HG03521 (cell line): ENCODE measurements around the gene PMFBP1.

Experiments used
- ATAC-seq: cut with Tn5 transposase; IDR thresholded peaks from one replicate; pipeline ENCODE4 v1.9.1; 2021; ENCODE audit warnings: mild to moderate bottlenecking, moderate library complexity; ENCODE audit not compliant: unreplicated experiment

The PMFBP1 gene

GRCh38 chr16:72189865-72190371 lies 18.0 kb upstream of the PMFBP1 start:
- no peak for ATAC-seq

GRCh38 chr16:72188541-72188940 lies 16.6 kb upstream of the PMFBP1 start:
- no peak for ATAC-seq

GRCh38 chr16:72187551-72187950 lies 15.6 kb upstream of the PMFBP1 start:
- no peak for ATAC-seq

DNA sequence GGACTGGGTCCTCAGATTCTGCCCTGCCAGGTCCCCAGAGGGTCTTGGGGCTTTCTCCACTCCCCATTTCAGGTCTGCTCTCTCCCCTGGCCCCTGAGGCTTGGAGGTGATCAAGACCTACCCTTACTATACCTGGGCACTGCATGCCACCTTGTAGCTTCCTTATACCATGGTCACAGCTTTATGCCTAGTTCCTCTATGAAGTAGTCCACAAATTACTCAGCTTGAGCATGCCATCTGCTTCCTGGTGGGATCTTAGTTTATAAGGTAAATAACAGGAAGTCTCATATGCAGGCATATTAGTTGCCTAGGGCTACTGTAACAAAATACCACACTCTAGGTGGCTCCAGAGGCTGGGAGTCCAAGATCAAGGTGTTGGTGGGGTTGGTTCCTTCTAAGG lies 11.0 kb upstream of the PMFBP1 start:
- ATAC-seq, result no peak

DNA sequence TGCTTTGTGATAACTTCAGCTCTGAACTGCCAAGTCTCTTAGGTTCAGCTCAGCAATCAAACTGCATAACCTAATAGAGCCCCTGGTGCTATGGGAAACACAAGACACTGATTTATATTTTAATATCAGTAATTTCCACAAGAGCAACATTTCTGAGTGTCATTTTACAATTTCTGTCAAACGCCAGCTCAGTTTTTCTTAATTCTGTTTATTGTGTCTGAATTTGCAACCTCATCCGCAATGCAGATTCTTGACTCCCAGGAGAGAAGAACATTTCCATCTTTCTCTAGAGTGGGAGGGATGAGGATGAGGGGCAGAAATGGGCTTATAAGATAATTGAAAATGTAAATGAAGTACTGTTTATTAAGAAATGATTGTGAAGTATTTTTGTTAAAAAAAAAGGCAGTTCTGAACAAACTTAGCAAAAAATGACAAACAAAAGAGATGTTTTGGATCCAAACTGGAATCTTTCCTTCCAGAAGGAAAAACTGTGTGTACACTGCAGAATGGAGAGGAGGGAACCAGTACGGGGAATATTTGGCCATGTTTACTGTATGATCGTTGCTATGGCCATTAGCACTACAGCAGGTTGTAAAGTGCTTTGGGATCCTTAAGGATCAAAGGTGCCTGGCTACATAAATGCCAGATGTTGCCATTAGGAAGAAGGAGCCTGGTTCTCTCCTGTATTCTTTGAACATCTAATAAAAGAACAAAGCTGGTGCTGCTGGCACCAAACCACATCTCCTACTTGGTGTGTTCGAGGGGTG lies 7.4 kb upstream of the PMFBP1 start:
- ATAC-seq, result no peak

DNA sequence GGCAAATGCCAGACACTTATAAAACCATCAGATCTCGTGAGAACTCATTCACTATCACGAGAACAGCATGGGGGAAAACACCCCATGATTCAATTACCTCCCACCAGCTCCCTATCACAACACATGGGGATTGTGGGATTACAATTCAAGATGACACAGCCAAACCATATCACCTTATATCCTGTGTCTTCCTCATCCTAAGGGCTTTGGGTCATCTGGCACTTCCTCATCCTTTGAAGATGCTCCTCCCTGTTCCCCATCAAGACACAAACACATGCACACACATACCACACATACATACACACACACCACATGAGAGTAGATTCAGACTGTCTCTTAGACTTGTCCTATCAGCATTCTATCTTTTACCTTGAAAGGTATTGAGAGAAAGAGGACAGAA lies 2.8 kb upstream of the PMFBP1 start:
- ATAC-seq, result no peak

DNA sequence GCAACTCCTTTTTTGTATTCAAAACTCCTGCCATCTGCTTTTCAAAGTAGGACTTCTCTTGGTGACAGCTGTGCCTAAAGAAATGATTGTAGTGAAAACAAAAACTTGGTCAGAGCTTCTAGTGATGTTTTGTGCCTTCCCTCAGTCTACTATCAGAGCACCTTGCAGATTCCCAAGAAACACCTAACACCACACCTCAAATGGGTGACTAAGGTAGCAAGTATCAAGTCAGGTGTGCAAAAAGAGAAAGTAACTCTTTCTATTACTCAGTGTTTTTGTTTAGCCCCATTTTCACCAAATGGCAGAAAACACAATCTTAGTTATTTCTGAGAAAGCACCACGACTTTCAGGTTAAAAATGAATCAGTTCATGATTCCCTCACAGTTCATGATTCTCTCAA lies 2.0 kb upstream of the PMFBP1 start:
- ATAC-seq, result no peak

DNA sequence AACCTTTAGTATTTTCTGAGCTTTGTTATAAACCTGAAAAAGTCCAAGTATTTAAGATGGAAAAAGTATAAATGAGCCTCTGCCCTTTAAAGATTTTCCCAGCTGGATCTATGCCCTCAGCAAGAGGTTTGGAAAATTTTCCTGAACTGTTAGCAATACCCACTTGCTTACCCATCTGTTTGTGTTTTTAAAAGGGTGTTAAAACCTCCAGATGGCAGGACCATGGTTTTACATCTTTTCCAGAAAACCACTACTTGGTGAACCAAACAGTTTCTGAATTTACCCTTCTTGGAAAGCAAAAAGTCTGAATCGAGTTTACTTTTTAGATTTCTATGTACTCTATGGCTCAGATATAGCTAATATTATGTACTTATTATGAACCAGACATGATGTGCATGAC lies 719 bp downstream of the PMFBP1 start:
- no peak for ATAC-seq

- ATAC-seq, result no peak
These were observed 2.2 kb downstream of the PMFBP1 start for GRCh38 chr16:72169708-72170107.

DNA sequence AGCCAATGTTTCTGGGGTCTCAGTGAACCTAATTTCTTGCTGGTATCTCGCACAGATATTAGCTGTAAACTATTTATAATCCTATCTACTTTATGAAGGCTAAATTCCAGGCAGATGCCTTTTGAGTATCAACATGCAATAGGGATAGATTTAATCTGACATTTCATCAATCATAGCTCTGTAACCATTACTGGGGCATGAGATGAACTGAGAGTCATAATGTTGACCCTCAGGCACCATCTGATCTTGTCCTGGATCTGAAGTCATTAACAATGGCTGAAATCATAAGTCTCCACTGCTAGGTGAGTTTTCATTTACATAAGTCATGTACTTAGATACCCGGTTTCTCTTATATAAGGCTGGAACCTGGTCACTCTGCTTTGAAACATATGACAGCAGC lies 3.6 kb downstream of the PMFBP1 start:
- no peak for ATAC-seq

DNA sequence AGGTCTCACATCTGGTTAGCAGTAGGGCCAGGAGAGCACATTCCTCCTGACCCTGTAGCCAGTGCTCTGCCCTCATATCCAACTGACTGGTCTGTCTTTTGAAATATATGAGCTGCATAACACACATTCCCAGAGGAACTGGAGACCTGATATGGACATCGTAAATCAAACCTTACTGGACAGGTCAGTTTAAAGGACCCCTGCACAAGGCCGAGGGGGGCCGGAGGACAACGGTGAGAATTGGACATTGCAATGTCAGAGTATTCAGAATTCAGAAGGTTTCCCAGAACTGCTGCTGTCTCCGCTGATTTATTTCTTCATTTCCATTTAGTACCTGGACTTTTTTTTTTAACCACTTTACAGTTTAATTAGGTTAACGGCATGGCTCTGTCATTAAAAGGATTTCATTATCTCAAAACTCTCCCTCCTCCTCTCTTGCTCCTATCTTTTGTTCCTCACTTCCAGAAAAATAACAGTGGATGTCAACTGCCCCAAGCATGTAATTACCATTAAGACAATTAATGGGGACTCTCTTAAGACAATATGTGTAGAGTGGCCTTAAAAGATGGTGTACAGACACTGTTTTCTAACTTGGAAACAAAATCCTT lies 4.9 kb downstream of the PMFBP1 start:
- ATAC-seq, result no peak

DNA sequence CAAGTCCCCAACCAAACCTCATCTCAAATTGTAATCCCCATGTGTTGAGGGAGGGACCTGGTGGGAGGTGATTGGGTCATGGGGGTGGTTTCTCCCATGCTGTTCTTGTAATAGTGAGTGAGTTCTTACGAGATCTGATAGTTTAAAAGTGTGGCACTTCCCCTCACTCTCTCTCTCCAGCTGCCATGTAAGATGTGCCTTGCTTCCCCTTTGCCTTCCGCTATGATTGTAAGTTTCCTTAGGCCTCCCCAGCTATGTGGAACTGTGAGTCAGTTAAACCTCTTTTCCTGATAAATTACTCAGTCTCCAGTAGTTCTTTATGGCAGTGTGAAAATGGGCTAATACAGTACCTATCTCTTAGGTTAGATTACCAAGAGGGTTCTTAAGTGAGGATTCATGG lies 5.8 kb downstream of the PMFBP1 start:
- no peak for ATAC-seq

DNA sequence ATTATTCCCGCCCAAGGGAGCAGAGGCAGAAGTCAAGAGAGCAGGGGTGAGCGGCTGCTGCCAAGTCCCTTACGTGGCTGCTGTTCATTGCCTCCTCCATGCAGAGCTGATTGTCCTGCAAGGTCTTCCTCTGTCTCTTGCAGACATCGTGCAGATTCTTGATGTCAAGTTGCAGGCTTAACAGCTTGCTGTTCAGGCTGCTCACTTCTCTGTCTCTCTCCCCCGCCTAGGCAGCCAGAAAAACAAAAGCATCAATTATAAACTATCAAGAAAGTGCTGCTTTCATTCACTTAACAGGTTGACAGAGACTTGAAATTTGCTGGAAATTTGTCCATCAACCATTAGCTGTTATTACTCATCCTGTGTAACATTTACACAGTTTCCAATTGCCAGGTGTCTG lies 7.3 kb downstream of the PMFBP1 start:
- ATAC-seq, result no peak

DNA sequence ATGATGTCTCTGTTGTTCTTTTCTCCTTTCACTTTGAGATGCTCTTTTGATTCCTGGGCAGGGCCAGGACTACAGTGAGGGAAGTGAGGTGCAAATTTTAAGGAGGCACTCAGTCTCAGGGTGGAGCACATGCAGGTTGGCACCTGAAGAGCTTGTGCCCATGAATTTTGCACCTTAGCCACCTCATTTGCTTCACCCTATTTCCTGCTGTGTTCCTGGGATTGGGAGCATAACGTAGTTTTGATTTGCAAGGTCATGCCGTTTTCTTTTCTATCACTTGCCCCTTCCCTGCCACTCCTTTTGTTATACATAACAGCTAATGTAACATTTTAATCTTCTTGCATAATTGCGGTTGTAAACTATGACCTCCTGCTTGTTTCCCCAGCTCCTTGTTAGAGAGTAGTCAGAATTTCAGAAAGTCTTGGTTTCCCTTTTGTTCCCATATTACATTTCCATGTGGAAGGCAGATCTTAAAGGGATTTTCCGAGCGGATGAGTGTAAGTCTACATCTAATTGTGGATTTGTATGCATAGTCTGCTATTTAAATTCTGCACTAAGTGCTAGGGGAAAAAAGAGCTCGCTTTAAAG lies 9.8 kb downstream of the PMFBP1 start:
- no peak for ATAC-seq

GRCh38 chr16:72159801-72160200 lies 12.2 kb downstream of the PMFBP1 start:
- no peak for ATAC-seq

- no peak for ATAC-seq
These were observed 12.6 kb downstream of the PMFBP1 start for GRCh38 chr16:72159386-72159785.

- no peak for ATAC-seq
These were observed 22.1 kb downstream of the PMFBP1 start for GRCh38 chr16:72149676-72150464.

GRCh38 chr16:72142476-72142875 lies 29.5 kb downstream of the PMFBP1 start:
- no peak for ATAC-seq

GRCh38 chr16:72139908-72140307 lies 32.0 kb downstream of the PMFBP1 start:
- no peak for ATAC-seq

DNA sequence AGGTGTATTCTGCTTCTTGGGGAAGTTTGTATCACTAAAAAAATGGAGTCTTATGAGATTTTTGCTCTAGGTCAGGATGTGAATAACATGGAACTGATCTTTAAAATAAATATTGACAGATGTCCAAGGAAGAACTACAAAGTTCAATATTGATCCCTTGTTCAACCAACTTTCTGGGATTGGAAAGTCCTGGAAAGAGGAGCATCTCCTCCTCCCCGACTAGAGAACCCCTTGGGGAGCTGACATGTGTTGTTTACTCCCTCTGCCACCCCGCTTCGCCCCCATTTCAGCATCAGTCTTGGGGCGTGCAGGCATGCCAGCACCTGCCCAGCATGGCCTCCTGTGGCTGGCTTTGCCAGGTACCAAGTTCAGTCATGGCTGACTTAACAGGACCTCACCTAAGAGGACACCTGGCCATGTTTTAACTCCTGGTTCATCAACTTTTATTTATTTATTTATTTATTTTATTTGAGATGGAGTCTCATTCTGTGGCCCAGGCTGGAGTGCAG lies 33.8 kb downstream of the PMFBP1 start:
- no peak for ATAC-seq

DNA sequence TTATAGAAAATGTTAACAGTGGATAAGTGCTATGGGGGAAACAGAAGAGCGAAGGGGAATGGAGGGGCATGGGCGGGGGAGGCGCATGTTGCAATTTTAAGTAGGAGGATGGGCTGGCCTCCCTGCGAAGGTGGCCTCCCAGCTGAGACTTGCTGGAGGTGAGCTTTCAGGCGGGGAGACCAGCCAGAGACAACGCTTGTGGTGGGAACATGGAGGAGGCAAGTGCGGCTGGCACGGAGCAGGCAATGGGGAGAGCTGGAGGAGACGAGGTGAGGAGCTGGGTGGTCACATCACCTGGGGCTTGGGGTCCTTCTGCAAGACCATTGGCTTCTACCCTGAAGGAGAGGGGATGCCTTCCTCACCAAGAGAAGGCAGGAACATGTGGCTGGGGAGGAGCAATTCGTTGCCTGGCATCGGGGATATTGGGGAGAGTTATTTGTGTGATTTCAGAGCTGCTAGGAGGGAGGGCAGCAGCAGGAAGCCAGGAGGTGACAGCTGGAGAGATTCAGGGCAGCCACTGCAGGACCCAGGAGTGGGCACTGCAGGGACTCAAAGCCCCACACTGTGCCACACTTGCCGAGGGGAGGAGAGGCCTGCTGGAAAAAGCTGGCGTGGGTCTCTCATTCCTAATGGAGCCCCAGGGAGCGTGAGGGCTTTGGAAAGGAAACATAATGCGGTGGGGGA lies 34.4 kb downstream of the PMFBP1 start:
- no peak for ATAC-seq
